ENCODE measurements around the gene GOLGA8O.
"Not testable (repeated sequence)": the region's sequence is repeated elsewhere in the genome, so short reads cannot be mapped to it uniquely, and the experiment has no call there.

The GOLGA8O gene, protein sequence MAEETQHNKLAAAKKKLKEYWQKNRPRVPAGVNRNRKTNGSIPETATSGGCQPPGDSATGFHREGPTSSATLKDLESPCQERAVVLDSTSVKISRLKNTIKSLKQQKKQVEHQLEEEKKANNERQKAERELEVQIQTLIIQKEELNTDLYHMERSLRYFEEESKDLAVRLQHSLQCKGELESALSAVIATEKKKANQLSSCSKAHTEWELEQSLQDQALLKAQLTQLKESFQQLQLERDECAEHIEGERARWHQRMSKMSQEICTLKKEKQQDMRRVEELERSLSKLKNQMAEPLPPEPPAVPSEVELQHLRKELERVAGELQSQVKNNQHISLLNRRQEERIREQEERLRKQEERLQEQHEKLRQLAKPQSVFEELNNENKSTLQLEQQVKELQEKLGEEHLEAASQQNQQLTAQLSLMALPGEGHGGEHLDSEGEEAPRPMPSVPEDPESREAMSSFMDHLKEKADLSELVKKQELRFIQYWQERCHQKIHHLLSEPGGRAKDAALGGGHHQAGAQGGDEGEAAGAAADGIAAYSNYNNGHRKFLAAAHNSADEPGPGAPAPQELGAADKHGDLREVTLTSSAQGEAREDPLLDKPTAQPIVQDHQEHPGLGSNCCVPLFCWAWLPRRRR

DNA sequence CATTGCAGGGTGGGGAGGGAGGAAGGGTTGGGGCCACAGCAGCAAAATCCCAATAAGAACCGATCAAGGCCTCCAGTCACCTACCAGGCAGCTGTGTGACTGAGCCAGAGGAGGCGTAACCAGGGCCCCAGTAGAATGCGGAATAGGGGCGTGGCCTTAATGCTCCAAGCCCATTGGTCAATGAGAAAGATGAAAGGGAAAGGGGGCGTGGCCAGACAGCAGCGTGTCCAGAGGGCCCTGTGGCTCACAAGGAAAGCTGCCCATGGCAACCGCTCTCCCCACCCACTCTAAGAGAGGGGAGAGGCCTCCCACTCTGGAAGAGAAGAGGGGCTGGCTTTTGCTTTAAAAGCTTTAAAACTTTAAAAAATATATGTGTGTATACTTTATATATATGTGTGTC is at the start of gene GOLGA8O:
TSS of gene GOLGA8O (minus strand) at position 101 of the 400 bp plus-strand sequence. CDS start at position 3, 98 bp downstream.
- DNase-seq: not testable (repeated sequence)

- not testable (repeated sequence) for DNase-seq
Observed at GRCh38 chr15:32504152-32504811, 48.8 kb upstream of the GOLGA8O start.

DNA sequence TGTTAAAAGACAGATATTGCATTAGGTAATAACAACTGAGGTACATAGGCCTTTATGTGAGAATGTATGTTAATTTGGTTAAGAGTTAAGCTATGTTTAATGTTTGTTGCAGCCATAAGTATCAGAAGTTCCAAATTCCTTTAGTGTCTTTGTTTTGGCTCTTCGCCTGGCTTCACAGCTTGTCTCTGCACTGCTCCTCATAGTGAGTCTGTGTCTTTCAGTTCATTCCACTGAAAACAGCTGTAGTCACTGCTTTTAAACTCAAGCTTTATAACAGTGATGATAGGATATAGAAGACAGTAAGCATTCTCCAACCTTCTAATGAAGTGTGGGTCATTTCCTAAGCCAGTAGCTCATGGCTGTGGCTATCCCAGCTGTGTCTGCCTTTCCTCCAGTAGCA is 47.5 kb upstream of the GOLGA8O start:
- DNase-seq: not testable (repeated sequence)

DNA sequence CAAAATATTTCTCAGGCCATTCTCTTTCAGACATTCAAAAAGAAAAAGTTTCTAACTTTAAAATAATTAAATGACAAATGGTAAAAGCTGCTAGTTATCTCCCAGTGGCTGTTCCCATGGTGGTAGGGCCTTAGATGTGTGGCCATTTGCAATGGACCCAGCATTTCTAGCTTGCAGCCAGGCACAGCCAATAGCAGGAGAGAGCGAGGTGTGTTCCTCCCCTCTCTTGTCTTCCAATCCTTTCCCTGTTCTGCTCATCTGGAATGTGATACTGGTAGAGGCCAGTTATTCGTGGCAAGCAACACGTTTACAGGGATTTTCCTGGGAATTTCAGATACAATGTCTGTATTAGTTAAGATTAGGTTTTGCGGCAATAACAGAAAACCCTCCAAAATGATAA is 37.3 kb upstream of the GOLGA8O start:
- DNase-seq: not testable (repeated sequence)

GRCh38 chr15:32486474-32486873 is 31.0 kb upstream of the GOLGA8O start:
- DNase-seq: not testable (repeated sequence)

DNA sequence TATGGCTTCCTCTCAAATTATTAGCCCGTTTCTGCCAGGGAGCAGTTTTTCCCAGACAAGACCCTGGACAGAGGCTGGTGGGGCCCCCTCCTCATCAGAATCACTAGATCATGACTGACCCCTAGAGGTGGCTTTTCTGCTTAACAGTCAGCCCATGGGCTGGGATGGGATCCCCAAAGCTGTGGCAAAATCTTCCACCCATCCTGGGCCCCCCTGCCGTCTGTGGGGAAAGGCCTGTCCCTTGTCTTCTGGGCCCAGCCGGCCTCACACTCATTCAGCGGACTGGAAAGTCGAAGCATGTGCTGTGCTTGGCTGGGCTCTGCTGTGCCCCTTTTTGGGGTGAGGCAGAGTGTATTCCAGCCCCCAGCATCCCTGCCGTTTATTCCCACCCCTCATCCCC is 27.9 kb upstream of the GOLGA8O start:
- DNase-seq: not testable (repeated sequence)

DNA sequence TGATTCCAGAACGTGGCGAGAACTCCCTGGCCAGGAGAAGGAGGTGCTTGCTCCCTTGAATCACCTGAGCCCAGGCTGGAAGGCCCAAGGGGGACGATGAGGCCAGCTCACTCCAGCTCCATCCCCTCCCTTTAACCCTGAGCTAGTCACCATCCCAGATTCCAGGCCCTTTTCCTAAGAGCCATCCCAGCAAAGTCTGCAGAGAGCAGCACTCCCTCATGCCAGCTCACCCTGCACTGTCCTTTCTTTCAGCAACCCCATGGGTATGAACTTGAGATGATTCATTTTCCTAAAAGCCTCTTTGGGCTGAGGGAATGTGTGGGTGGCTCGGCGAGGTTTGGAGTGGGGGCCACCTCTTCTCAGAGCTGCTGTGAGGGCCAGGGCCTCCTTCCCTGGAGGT is 26.2 kb upstream of the GOLGA8O start:
- DNase-seq: not testable (repeated sequence)

DNA sequence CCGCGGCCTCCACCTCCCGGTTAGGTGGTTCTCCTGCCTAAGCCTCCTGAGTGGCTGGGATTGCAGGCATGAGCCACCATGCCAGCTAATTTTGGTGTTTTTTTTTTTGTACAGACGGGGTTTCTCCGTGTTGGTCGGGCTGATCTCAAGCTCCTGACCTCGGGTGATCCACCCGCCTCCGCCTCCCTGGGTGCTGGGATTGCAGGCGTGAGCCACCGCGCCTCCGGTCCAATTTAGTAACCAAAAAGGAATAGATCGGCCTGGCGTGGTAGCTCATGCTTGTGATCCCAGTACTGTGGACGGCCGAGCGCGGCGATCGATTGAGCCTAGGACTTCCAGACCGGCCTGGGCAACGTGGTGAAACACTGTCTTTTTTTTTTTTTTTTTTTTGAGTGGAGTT is 12.6 kb upstream of the GOLGA8O start:
- not testable (repeated sequence) for DNase-seq

- DNase-seq: not testable (repeated sequence)
Observed at GRCh38 chr15:32440445-32440977, 14.9 kb downstream of the GOLGA8O start.

DNA sequence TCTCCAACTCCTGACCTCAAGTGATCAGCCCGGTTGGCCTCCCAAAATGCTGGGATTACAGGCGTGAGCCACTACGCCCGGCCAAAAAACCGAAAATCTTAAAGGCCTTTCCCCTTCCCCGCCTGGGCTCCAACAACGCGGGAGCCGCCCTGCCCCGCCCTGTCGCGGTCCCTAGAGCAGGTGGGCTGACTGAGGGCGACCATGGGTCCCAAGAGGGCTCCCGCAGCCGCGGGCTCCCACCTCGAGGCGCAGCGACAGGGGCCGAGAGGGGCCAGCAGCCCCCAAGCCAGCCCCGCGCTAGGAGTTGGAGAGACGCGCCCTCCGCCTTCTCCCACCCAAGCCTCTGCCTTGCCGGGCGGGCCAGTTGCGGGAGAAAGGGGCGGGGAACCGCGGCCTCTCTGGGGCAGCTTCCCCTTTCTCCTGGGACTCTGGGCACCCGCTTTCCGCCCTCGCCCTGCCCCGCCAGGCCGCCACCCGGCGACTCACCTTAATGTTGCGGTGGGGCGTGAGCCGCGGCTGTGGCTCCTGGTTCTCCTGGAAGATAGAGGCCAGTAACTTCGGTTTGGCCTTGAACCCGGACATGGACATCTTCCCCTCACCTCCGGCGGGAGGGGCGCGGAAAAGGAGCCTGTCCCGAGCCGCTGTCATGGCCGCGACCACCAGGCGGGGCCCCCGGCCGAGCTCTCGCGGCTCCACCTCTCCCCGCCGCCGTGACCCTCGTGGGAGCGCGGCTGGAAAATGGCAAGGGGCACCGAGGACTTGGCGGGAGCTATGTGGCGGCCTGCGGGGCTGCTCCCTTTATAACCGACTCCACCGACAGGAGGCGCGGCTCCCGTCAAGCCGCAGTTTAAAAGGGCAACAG is 21.1 kb downstream of the GOLGA8O start:
- DNase-seq: not testable (repeated sequence)

DNA sequence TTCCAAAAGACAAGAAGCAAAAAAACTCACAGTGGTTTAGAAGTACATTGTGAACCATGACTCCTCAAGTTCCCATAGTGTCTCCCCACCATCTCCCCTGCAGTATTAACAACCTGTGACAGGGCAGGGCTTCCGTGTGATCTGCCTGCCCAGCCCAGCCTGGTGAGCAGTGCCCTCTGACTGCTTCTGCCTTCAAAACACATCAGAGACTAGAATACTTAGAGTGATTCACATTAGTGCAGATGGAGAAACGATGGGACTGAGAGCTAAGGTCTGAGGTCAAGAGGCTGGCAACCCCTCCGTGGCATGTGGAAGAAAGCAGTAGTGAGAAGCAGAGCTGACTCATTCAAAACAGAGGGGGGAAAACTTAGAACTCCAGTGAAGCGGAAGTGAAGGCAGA is 27.8 kb downstream of the GOLGA8O start:
- not testable (repeated sequence) for DNase-seq

DNA sequence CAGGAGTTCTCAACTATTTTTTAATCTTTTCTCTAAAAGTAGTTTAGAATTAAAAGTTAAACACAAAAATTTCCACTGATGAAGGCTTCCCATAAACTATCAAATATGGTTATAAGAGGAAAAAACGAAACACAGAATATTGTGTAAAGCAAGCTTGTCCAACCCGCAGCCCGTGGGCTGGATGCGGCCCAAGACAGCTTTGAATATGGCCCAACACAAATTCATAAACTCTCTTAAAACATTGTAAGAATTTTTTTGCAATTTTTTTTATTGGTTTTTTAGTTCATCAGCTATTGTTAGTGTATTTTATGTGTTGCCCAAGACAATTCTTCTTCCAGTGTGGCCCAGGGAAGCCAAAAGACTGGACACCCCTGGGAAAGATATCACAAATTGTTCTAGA is 28.9 kb downstream of the GOLGA8O start:
- not testable (repeated sequence) for DNase-seq

DNA sequence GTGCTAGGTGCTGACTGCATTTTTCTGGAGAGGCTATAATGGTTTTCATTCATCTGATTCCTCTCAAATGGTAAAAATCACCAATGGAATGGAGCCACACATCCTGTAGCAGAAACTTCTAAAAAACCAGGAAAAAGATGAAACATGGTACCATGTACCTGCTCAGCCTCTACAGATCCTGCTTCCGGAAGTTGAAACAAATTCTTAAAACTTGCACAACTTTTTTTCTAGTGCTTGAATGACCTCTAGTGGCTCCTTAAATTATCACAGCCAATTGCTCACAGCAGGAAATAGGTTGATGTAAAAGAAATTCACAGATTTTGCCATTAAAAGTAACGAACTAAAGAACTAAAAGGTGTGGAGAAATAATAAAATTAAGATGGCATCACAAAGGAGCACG is 47.5 kb downstream of the GOLGA8O start:
- DNase-seq: not testable (repeated sequence)

DNA sequence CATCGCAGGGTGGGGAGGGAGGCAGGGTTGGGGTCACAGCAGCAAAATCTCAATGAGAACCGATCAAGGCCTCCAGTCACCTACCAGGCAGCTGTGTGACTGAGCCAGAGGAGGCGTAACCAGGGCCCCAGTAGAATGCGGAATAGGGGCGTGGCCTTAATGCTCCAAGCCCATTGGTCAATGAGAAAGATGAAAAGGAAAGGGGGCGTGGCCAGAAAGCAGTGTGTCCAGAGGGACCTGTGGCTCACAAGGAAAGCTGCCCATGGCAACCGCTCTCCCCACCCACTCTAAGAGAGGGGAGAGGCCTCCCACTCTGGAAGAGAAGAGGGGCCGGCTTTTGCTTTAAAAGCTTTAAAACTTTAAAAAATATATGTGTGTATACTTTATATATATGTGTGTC is 52.2 kb downstream of the GOLGA8O start, which contains the start of gene GOLGA8K:
TSS of gene GOLGA8K (minus strand) at position 101 of the 400 bp plus-strand sequence. CDS start at position 3, 98 bp downstream.
- DNase-seq: not testable (repeated sequence)

DNA sequence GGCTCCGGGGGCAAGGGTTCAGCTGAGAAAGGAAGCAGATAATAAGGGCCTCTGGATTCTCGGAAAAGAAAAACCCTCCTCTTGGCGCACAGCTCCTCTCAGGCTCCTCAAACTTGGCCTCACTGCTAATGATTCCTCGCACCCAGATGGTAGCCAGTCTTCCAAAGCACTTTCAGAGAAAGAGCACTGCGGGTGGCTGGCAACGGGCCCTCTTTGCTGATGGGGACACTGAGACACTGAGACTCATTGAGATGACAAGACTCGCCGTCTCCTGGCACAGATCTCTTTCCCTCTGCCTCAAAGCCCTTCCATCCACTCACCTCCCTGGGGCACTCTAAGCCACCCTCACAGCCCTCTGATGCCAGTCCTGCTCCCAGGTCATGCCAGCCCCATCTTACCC is 58.9 kb downstream of the GOLGA8O start:
- DNase-seq: not testable (repeated sequence)

Data from Kasumi-1 (cell line).